HepG2 (cell line): Measurements from ENCODE around the gene GRK5. TPM values are rescaled to one million over a fixed set of nuclear protein-coding genes. Genes with fewer than 3 reads are reported as not detected.

Experiments used
- ATAC-seq: fragments of 200-7000 bp; cut with Tn5 transposase; 3 replicates; pipeline ENCODE4 v1.9.1; 2020; ENCODE audit warnings: mild to moderate bottlenecking, moderate library complexity
- BruUV-seq: library from RNA; stranded (reverse); fragments of 400-500 nt; replicated peaks from 2 replicates; lab custom pipeline; 2021; lab: Mats Ljungman, UMichigan
- CTCF ChIA-PET: fragments of 300-600 bp; formaldehyde crosslinking; extraction: SDS; loops from one replicate; lab custom pipeline; 2021; ENCODE audit warnings: low total read pairs, inconsistent platforms, low intra/inter-chr PET ratio; lab: Yijun Ruan, JAX
- POLR2A ChIA-PET: fragments of 350-600 bp; sonication (Branson Sonifier 250); formaldehyde crosslinking; loops from one replicate; lab custom pipeline; 2020; ENCODE audit warnings: antibody characterized with exemption, inconsistent platforms; lab: Yijun Ruan, JAX
- DNase-seq: peaks from one replicate; pipeline ENCODE4 v3.0.0-alpha.2; 2015; ENCODE audit warnings: low spot score
- FAIRE-seq: peaks from 3 replicates; lab custom pipeline; 2011; peaks lifted over from hg19 to GRCh38; lab: Jason Lieb, UNC
- H2AFZ ChIP-seq: one replicate; pipeline ENCODE4 v1.6.1; 2011; ENCODE audit warnings: low read length, inconsistent platforms
- H3K27ac ChIP-seq: fragments of 300-600 bp; 3 replicates; pipeline ENCODE4 v1.8.0; 2011; ENCODE audit warnings: mixed run types, mild to moderate bottlenecking, mixed read lengths, low read length, inconsistent platforms; ENCODE audit not compliant: insufficient read depth; ENCODE audit errors: extremely low read length
- H3K27me3 ChIP-seq, 2 experiments: fragments of 200-600 bp in 1 of 2; 2 replicates in 1 of 2; 3 replicates in 1 of 2; pipeline versions ENCODE4 v1.6.0 to v1.8.0; 2011; ENCODE audit warnings: low read length in 2 of 2, mild to moderate bottlenecking in 2 of 2, moderate library complexity in 2 of 2, inconsistent platforms in 1 of 2; ENCODE audit not compliant: insufficient read depth in 2 of 2, control insufficient read depth in 1 of 2
- H3K36me3 ChIP-seq, 2 experiments: fragments of 200-600 bp in 1 of 2; replicated peaks in 1 of 2; 2 replicates in 1 of 2; 3 replicates in 1 of 2; pipeline versions ENCODE4 v1.5.1 to v1.8.0; 2011; ENCODE audit warnings: low read length in 2 of 2, inconsistent platforms in 1 of 2; ENCODE audit not compliant: insufficient read depth in 2 of 2, control insufficient read depth in 1 of 2
- H3K4me1 ChIP-seq: 2 replicates; pipeline ENCODE4 v1.5.1; 2012; ENCODE audit warnings: low read length, inconsistent platforms; ENCODE audit not compliant: insufficient read depth
- H3K4me2 ChIP-seq: 2 replicates; pipeline ENCODE4 v1.6.0; 2011; ENCODE audit warnings: low read depth, low read length, inconsistent platforms
- H3K4me3 ChIP-seq, 3 experiments: fragments of 200-600 bp in 1 of 3; sonication (generic), shearing (Covaris generic) in 1 of 3; replicated peaks in 1 of 3; 2 replicates each; pipeline ENCODE4 v1.5.1; 2011 to 2016; ENCODE audit warnings: low read length in 3 of 3, inconsistent platforms in 2 of 3, low read depth in 2 of 3, mild to moderate bottlenecking in 2 of 3, control low read depth in 1 of 3, mixed read lengths in 1 of 3; ENCODE audit not compliant: insufficient read depth in 1 of 3
- H3K79me2 ChIP-seq: one replicate; pipeline ENCODE4 v1.6.1; 2011; ENCODE audit warnings: low read length, inconsistent platforms; ENCODE audit not compliant: insufficient read depth
- H3K9ac ChIP-seq: 2 replicates; pipeline ENCODE4 v1.6.0; 2011; ENCODE audit warnings: mild to moderate bottlenecking, low read depth, low read length, inconsistent platforms; ENCODE audit not compliant: insufficient read depth
- H3K9me3 ChIP-seq: 2 replicates; pipeline ENCODE4 v1.5.1; 2012; ENCODE audit warnings: mild to moderate bottlenecking, low read length
- H4K20me1 ChIP-seq: 2 replicates; pipeline ENCODE4 v1.6.0; 2011; ENCODE audit warnings: inconsistent platforms, mild to moderate bottlenecking, low read length, moderate library complexity; ENCODE audit not compliant: insufficient read depth
- ATRX ChIP-seq: sonication (generic); formaldehyde crosslinking; IDR thresholded peaks from 2 replicates; pipeline ENCODE4 v1.4.0; 2020; ENCODE audit warnings: missing genetic modification reagents, borderline replicate concordance
- BRCA1 ChIP-seq: sonication (generic); formaldehyde crosslinking; IDR thresholded peaks from 2 replicates; pipeline ENCODE4 v1.4.0; 2020; ENCODE audit warnings: missing genetic modification reagents
- FOXA1 ChIP-seq, 2 experiments: fragments of 450-650 bp in 1 of 2; sonication (generic) in 1 of 2; formaldehyde crosslinking in 1 of 2; IDR thresholded peaks; 2 replicates each; pipeline versions ENCODE4 v1.4.0 to v1.6.1; 2016 to 2020; ENCODE audit warnings: missing genetic modification reagents in 1 of 2
- ZNF251 ChIP-seq: sonication (generic); formaldehyde crosslinking; IDR thresholded peaks from 2 replicates; pipeline ENCODE4 v1.9.0; 2021; ENCODE audit warnings: mild to moderate bottlenecking, missing genetic modification reagents
- ZNF263 ChIP-seq: sonication (generic); formaldehyde crosslinking; IDR thresholded peaks from 2 replicates; pipeline ENCODE4 v1.4.0; 2020; ENCODE audit warnings: missing genetic modification reagents
- ZNF878 ChIP-seq: sonication (generic); formaldehyde crosslinking; IDR thresholded peaks from 2 replicates; pipeline ENCODE4 v1.8.1; 2023; ENCODE audit warnings: mild to moderate bottlenecking, missing genetic modification reagents, moderate library complexity
- WGBS: methylation state at CpG from one replicate; pipeline ENCODE4 v1.1.6; 2017; ENCODE audit warnings: low lambda C conversion rate; 5-methylcytosine and 5-hydroxymethylcytosine counted together
- in situ Hi-C: cut with HindIII; loops from 2 replicates; pipeline ENCODE4 v1.10.0; 2017; ENCODE audit warnings: low pct_unique_long_range_greater_than_20kb; ENCODE audit not compliant: extremely low pct_ligation_motif_present
- intact Hi-C: fragments of 100-400 bp; cut with micrococcal nuclease; formaldehyde crosslinking; loops from one replicate; pipeline ENCODE4 v1.10.0; 2022; ENCODE audit not compliant: unreplicated experiment
- polyA plus RNA-seq, 8 experiments: library from polyadenylated mRNA; depleted of rRNA in 3 of 8; stranded (reverse) in 7 of 8; unstranded in 1 of 8; fragments of >200 nt; fragmentation: Illumina TruSeq in 4 of 8; extraction: Trizol in 4 of 8; gene quantifications; 2 replicates each; pipeline versions ENCODE4 v1.2.1 to v1.2.3, GENCODE V29; 2011 to 2016; ENCODE audit warnings: low read depth in 4 of 8, missing spikeins in 1 of 8, mixed read lengths in 1 of 8; ENCODE audit not compliant: insufficient read depth in 1 of 8
- total RNA-seq, 5 experiments: library from RNA; depleted of rRNA; stranded (reverse); fragments of >200 nt; fragmentation: Illumina TruSeq; extraction: Trizol; gene quantifications; 2 replicates each; pipeline ENCODE4 v1.2.3, GENCODE V29; 2016; ENCODE audit warnings: low read depth in 1 of 5
- TF ChIP-seq, protein P1 (sequence below): conservative IDR thresholded peaks from 2 replicates; pipeline ENCODE4 v1.6.1; 2018; ENCODE audit warnings: missing genetic modification reagents

GRK5 gene
- total and polyA plus RNA-seq, 2 of the 13 experiments (the other 11 are each of a cell fraction or from before 2014, with no cell fraction given): 10.4 to 12.6 TPM

DNA sequence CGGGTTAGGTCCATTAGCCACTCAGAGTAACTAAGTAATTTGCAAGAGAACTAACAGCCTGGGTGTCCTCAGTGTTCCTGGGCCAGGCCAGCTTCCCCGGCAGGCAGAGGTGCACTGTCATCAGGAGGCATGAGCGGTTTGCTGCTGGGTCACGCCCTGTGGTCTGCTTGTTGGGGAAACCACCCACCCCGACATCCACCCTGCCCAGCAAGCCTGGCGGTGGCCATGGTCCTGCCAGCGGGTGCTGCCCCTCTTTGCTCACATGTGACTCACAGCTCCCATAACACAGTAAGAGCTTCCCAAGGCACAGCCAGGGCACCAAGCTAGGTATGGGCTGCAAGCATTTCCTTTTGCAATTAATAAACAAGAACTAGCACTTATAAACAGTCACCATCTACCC lies 259.3 kb downstream of the GRK5 start (continued):
- TF ChIP-seq, protein P1, sequence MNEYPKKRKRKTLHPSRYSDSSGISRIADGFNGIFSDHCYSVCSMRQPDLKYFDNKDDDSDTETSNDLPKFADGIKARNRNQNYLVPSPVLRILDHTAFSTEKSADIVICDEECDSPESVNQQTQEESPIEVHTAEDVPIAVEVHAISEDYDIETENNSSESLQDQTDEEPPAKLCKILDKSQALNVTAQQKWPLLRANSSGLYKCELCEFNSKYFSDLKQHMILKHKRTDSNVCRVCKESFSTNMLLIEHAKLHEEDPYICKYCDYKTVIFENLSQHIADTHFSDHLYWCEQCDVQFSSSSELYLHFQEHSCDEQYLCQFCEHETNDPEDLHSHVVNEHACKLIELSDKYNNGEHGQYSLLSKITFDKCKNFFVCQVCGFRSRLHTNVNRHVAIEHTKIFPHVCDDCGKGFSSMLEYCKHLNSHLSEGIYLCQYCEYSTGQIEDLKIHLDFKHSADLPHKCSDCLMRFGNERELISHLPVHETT: no peak
- TF ChIP-seq ATRX (CRISPR knock-in tag) (no peak), ZNF878 (CRISPR knock-in tag) (no peak)

- ATAC-seq (peak; percentile 32), FAIRE-seq (no peak)
Observed at GRCh38 chr10:119468542-119469324, 261.4 kb downstream of the GRK5 start.

More at GRCh38 chr10:119468542-119469324, 261.4 kb downstream of the GRK5 start:
- H3K4me2 ChIP-seq: no peak overlapping the region; the same call in 1 of the 2 replicates
- BruUV-seq: no TSS peak
- no peak overlapping the region for H2AFZ ChIP-seq
- no peaks in the 10 kb centered on the region for H3K79me2 ChIP-seq
- POLR2A ChIA-PET: no interaction called here
- CTCF ChIA-PET: no interaction called here
- no peaks in the 10 kb centered on the region for H3K36me3 ChIP-seq
- no peak for DNase-seq
- H3K9ac ChIP-seq: no peak overlapping the region
- TF ChIP-seq FOXA1 (IDR thresholded peaks at IDR 0.05): no peak
- 0 out of 2 replicates have a peak, but pooled peaks have one; percentile 15 for TF ChIP-seq FOXA1 (CRISPR knock-in tag; IDR thresholded peaks at IDR 0.05)
- TF ChIP-seq ZNF263 (CRISPR knock-in tag): peak; percentile 70
- no peak for TF ChIP-seq ZNF251 (CRISPR knock-in tag)
- no peak for TF ChIP-seq BRCA1
- H3K27ac ChIP-seq: no peak overlapping the region
- H3K27me3 ChIP-seq: peaks cover 1 to 41% of the 10 kb centered on the region in 2 experiments; a peak in 4 of 5 replicates
- no peaks in the 10 kb centered on the region for H4K20me1 ChIP-seq
- intact Hi-C loops (no loop called here), in situ Hi-C loops (no loop called here)
- H3K4me1 ChIP-seq: no peaks in the 10 kb centered on the region
- H3K4me3 ChIP-seq: no peak overlapping the region; a peak in 1 of 6 replicates
- H3K9me3 ChIP-seq: no peaks in the 10 kb centered on the region
- 16% methylated on average over 9 of the region's 13 CpGs for WGBS
